NCI-H345 (cell line): Measurements from ENCODE around the gene CELF3.
"Not testable (repeated sequence)": the region's sequence is repeated elsewhere in the genome, so short reads cannot be mapped to it uniquely, and the experiment has no call there.

ENCODE experiments used
- DNase-seq: peaks from one replicate; lab custom pipeline; 2025; lab: John Stamatoyannopoulos, UW

Gene CELF3

GRCh38 chr1:151703813-151704212, 12.8 kb downstream of the CELF3 start:
- no peak for DNase-seq

- DNase-seq: no peak
Measured at GRCh38 chr1:151702936-151703335, 13.7 kb downstream of the CELF3 start.

GRCh38 chr1:151701515-151701914, 15.1 kb downstream of the CELF3 start:
- no peak for DNase-seq

- DNase-seq: peak; percentile 40
Measured at GRCh38 chr1:151693057-151693651, 23.4 kb downstream of the CELF3 start.

GRCh38 chr1:151692226-151692625, 24.4 kb downstream of the CELF3 start:
- no peak for DNase-seq

GRCh38 chr1:151689494-151689893, 27.1 kb downstream of the CELF3 start:
- DNase-seq: no peak

GRCh38 chr1:151686561-151686960, 30.0 kb downstream of the CELF3 start:
- DNase-seq: no peak

- DNase-seq: no peak
Measured at GRCh38 chr1:151684128-151684527, 32.5 kb downstream of the CELF3 start.

GRCh38 chr1:151682901-151683300, 33.7 kb downstream of the CELF3 start:
- not testable (repeated sequence) for DNase-seq

- no peak for DNase-seq
Measured at GRCh38 chr1:151681923-151682322, 34.7 kb downstream of the CELF3 start.

GRCh38 chr1:151680826-151681225, 35.8 kb downstream of the CELF3 start:
- DNase-seq: no peak

GRCh38 chr1:151680391-151680790, 36.2 kb downstream of the CELF3 start:
- DNase-seq: no peak

GRCh38 chr1:151673407-151673806, 43.2 kb downstream of the CELF3 start:
- DNase-seq: no peak

GRCh38 chr1:151670036-151670675, 46.4 kb downstream of the CELF3 start:
- DNase-seq: not testable (repeated sequence)

GRCh38 chr1:151668090-151668489, 48.5 kb downstream of the CELF3 start:
- no peak for DNase-seq

GRCh38 chr1:151661751-151662150, 54.9 kb downstream of the CELF3 start:
- no peak for DNase-seq

- no peak for DNase-seq
Measured at GRCh38 chr1:151655371-151655770, 61.2 kb downstream of the CELF3 start.

- DNase-seq: no peak
Measured at GRCh38 chr1:151653397-151653796, 63.2 kb downstream of the CELF3 start.
